ENCODE data around the gene ZNF689. TPM values are rescaled to one million over a fixed set of nuclear protein-coding genes. Genes with fewer than 3 reads are reported as not detected.

The ZNF689 gene
- total RNA-seq, 1 experiment from 2014 or later, result 21.1 TPM

- H3K4me3 Mint-ChIP-seq, result no peak overlapping the region
- Histone ChIP-seq H3K9ac (ENCODE audit: extremely low read depth, insufficient read length, low read length) (no peak overlapping the region), H3K27ac (ENCODE audit: insufficient read length, low read depth, low read length) (no peak overlapping the region), H3K79me1 (ENCODE audit: insufficient read depth, low read depth, low read length, poor library complexity, severe bottlenecking) (no peaks in the 10 kb centered on the region), H3K27me3 (ENCODE audit: insufficient read depth, low read length) (no peaks in the 10 kb centered on the region), H4K8ac (replicated peaks; ENCODE audit: insufficient read length, low read depth, low read length) (no peak overlapping the region), H2BK20ac (ENCODE audit: low read depth, low read length, poor library complexity, severe bottlenecking) (no peak overlapping the region), H2BK12ac (ENCODE audit: insufficient read length, low read depth, low read length) (no peak overlapping the region), H2BK120ac (ENCODE audit: low read depth, low read length, poor library complexity, severe bottlenecking) (no peak overlapping the region), H4K20me1 (ENCODE audit: control insufficient read depth, insufficient read depth, insufficient read length) (no peaks in the 10 kb centered on the region), H4K91ac (ENCODE audit: insufficient read length, low read depth, low read length) (no peak overlapping the region), H3K9me3 (ENCODE audit: control insufficient read depth, low read depth, low read length) (no peaks in the 10 kb centered on the region), H3K14ac (ENCODE audit: insufficient read depth, low read length) (no peak overlapping the region), H3K4me2 (ENCODE audit: insufficient read depth, insufficient read length, low read length) (no peak overlapping the region), H3K23me2 (ENCODE audit: insufficient read length, low read depth, low read length, poor library complexity, severe bottlenecking) (no peaks in the 10 kb centered on the region), H3K18ac (ENCODE audit: insufficient read length, low read depth, low read length) (no peak overlapping the region), H3T11ph (ENCODE audit: low read length) (no peak overlapping the region), H3K23ac (ENCODE audit: insufficient read length, low read depth, low read length) (no peak overlapping the region), H3K56ac (ENCODE audit: insufficient read length, low read depth, low read length) (no peak overlapping the region), H3K4ac (ENCODE audit: low read depth, low read length) (no peak overlapping the region), H3K79me2 (ENCODE audit: insufficient read depth, low read length) (peaks cover under 1% of the 10 kb centered on the region; the same call in 1 of the 2 replicates), H3K4me1 (ENCODE audit: insufficient read depth, low read length) (no peaks in the 10 kb centered on the region), H2AFZ (ENCODE audit: low read length) (no peak overlapping the region), H4K5ac (ENCODE audit: insufficient read length, low read depth, low read length) (no peak overlapping the region), H2BK5ac (ENCODE audit: insufficient read length, low read length) (no peak overlapping the region), H2BK15ac (ENCODE audit: low read depth, low read length) (no peak overlapping the region), H2AK5ac (ENCODE audit: insufficient read length, low read length) (no peak overlapping the region)
- peaks cover 0 to 2% of the 10 kb centered on the region in 2 experiments; a peak in 1 of 4 replicates for H3K4me1 Mint-ChIP-seq
- no CpG with 5 or more reads among the region's 7 CpGs for WGBS (ENCODE audit: extremely low coverage, insufficient read length, low lambda C conversion rate)
- TF ChIP-seq CTCF (conservative IDR thresholded peaks at IDR 0.05), result no peak
- no peak overlapping the region for H3K27ac Mint-ChIP-seq
- H3K9me3 Mint-ChIP-seq, result peaks cover 0 to 3% of the 10 kb centered on the region in 2 experiments; a peak in 2 of 5 replicates
- peaks cover 17 to 51% (median 45%) of the 10 kb centered on the region in 3 experiments for H3K36me3 Mint-ChIP-seq (ENCODE audit: insufficient read depth in 1 of 3, low read depth in 3 of 3)
- H3K27me3 Mint-ChIP-seq (ENCODE audit: low read depth), result no peaks in the 10 kb centered on the region
- DNase-seq, result no peak
These were observed 6.3 kb downstream of the ZNF689 start for GRCh38 chr16:30603945-30604315.

Data from H9 (cell line).